HG02852 (cell line): ENCODE measurements around the gene TMEM88.
"Not testable (repeated sequence)": the region's sequence is repeated elsewhere in the genome, so short reads cannot be mapped to it uniquely, and the experiment has no call there.

Experiments used
- ATAC-seq: cut with Tn5 transposase; IDR thresholded peaks from one replicate; pipeline ENCODE4 v1.9.1; 2021; ENCODE audit warnings: mild to moderate bottlenecking, moderate library complexity; ENCODE audit not compliant: unreplicated experiment

Gene TMEM88, protein sequence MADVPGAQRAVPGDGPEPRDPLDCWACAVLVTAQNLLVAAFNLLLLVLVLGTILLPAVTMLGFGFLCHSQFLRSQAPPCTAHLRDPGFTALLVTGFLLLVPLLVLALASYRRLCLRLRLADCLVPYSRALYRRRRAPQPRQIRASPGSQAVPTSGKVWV

GRCh38 chr17:7854851-7855659, at the start of gene TMEM88:
Gene TMEM88 (plus strand): TSS chr17:7855066. CDS start chr17:7855075, 9 bp downstream.
- no peak for ATAC-seq

DNA sequence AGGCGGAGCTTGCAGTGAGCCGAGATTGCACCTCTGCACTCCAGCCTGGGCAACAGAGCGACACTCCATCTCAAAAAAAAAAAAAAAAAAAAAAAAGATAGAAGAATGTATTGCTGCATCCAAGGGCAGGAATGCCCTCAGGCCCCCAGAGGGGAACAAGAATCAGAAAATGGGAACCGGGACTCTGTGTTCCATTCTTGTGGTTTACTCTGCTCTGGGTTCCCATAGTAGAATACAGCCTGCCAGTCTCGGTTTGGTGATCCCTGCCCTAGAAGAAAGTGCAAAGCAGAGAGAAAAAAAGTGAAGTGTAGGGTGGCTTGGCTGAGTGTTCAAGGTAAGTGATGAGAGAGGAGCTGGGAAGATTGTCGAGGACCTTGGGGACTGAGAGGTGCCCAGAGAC, 48.3 kb upstream of the TMEM88 start:
- no peak for ATAC-seq

- ATAC-seq, result no peak
These were observed 47.7 kb upstream of the TMEM88 start for GRCh38 chr17:7807206-7807605.

GRCh38 chr17:7809086-7809790, 45.6 kb upstream of the TMEM88 start:
- ATAC-seq, result no peak

GRCh38 chr17:7809791-7810343, 45.0 kb upstream of the TMEM88 start:
- ATAC-seq, result not testable (repeated sequence)

- ATAC-seq, result no peak
These were observed 43.6 kb upstream of the TMEM88 start for GRCh38 chr17:7811251-7811650.

DNA sequence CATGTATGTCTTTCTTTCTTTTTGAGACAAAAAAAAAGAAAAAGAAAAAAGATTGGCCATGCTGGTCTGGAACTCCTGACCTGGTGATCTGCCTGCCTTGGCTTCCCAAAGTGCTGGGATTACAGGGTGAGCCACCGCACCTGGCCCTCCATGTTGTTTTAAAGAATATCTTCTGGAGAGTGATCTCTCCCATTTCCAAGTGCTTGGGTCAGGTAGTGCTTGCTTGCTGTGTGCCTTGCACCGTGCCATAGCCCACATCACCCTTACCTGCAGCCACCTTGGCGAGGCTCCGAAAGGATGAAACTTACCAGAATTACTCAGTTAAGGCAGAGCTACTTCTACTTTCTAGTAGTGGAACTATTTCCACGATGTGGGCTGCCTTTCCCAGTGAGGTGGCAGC, 39.9 kb upstream of the TMEM88 start:
- ATAC-seq, result no peak

DNA sequence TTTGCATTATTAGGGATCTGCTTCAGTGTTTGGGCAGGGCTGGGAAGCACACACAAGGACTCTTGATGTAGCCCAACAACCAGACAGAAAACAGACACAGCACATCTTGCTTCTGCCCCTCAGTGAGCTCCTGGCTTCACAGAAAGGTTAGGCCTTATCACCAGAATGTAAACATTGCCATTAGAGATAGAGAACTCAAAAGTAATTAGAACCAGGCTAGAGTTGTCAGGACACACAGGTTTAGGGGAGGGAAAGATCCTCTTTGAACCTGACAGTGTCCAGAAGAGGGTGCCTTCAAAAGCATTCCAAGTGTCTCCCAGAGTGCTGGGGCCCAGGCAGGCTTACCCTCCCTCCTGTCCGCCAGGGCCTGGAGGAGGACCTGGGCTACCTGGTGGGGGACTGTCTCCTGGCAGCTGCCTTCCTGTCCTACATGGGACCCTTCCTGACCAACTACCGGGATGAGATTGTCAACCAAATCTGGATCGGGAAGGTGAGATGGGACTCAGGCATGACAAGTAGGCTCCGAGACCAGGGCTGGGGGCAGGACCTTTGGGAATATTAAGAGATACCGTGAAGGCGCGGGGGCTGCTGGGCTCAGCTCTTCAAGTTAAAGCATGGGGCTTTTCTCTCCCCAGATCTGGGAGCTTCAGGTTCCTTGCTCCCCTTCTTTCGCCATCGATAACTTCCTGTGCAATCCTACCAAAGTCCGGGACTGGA, 37.8 kb upstream of the TMEM88 start:
- no peak for ATAC-seq

DNA sequence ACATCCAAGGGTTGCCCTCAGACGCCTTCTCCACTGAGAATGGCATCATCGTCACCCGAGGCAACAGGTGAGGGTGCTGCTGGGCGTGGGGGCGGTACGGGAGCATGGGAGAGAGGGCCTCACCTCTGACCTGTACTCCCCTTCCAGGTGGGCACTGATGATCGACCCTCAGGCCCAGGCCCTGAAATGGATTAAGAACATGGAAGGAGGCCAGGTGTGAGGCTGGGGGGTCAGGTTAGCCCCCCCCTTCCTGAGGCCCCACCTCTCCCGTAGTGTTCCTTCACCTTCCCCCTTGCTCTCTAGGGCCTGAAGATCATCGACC, 37.3 kb upstream of the TMEM88 start:
- no peak for ATAC-seq

DNA sequence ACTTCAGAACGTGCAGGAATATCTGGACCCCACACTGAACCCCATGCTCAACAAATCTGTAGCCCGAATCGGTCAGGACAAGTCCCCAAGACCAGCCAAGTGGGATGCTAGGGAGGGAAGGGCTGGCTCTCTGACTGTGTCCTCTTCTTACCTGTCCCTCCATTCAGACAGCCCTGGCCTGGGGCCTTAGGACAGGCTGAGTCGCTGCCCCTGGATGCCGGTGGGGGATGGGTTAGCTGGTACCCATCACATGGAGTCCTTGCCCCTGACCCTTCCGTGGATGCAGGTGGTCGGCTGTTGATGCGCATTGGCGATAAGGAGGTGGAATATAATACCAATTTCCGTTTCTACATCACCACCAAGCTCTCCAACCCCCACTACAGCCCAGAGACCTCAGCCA, 36.8 kb upstream of the TMEM88 start:
- ATAC-seq, result no peak

GRCh38 chr17:7818746-7819645, 35.9 kb upstream of the TMEM88 start:
- no peak for ATAC-seq

DNA sequence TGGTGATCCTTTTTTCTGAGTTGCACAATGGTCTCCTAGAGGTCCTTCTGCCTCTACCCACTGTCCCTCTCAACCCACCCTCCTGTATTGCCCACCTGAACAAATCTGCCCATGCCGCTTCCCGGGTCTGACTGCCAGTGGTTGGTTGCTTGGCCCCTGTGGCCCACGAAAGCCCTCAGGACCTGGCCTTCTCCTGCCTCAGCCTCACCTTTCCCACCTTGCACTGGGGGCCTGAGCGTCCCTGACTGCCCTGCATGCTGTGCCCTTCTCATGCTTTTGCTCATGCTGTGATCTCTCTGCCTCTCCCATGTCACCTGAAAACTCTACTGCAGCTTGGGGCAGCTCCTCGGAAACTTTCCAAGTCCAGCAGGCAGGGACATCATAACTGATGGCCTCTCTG, 34.6 kb upstream of the TMEM88 start:
- ATAC-seq, result no peak

GRCh38 chr17:7822126-7822525, 32.7 kb upstream of the TMEM88 start:
- ATAC-seq, result no peak

DNA sequence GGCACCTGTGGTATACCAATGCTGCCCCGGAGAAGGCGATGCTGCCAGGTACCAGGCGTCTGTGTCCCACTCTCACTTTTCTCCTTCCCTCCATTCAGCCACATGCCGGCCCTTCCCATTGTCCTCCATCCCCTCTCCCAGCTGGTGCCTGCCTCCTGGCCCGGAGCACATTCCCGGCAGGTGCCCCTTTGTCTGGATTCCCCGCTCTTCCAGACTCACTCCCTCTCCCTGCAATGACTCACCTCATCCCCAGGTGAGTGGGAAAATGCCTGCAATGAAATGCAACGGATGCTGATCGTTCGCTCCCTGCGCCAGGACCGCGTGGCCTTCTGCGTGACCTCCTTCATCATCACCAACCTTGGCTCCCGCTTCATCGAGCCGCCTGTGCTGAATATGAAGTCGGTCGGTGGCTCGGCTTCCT, 31.3 kb upstream of the TMEM88 start:
- no peak for ATAC-seq

DNA sequence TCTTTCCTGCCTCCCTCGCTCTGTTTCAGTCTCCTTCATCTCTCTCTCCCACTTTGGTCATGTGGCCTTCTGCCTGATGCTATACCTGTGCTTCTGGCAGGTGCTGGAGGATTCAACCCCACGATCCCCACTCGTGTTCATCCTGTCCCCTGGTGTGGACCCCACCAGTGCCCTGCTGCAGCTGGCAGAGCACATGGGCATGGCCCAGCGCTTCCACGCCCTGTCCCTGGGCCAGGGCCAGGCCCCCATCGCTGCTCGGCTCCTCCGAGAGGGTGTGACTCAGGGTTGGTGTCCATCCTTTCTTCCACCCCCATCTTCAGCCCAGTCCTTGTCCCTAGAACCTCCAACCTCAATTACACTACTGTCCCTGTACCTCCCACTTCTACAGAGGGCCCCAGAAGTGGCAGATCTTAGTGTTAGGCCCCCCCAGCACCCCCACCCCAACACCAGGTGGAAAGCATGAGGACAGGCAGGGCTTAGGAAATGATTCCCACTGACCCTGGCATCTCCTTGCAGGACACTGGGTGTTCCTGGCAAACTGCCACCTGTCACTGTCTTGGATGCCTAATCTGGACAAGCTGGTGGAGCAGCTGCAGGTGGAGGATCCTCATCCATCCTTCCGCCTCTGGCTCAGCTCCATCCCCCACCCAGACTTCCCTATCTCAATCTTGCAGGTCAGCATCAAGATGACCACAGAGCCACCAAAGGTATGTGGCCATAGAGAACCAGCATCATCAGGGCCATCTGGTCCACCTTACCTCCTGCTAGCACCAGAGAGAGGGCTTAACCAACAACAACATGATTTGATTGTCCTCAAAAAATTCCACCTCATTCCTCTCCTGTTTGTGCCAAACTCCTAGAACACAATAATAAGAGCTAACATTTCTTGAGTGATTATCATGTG, 30.6 kb upstream of the TMEM88 start:
- ATAC-seq, result no peak

- ATAC-seq, result no peak
These were observed 29.5 kb upstream of the TMEM88 start for GRCh38 chr17:7825206-7825990.

GRCh38 chr17:7830616-7831015, 24.2 kb upstream of the TMEM88 start:
- ATAC-seq, result no peak

- ATAC-seq, result no peak
These were observed 23.6 kb upstream of the TMEM88 start for GRCh38 chr17:7831233-7831632.
